Esophagus muscularis mucosa (tissue), 4 donors: ENCODE measurements around the gene PIK3CB. TPM values are rescaled to one million over a fixed set of nuclear protein-coding genes. Genes with fewer than 3 reads are reported as not detected.

Source experiments
- DNase-seq: peaks from one replicate; pipeline ENCODE4 v3.0.0-alpha.2; 2017; ENCODE audit errors: extremely low spot score
- H3K27ac ChIP-seq, 4 donors: fragments of 200-600 bp; sonication (generic); replicated peaks in 1 of 4; 1 replicate in 3 of 4; 2 replicates in 1 of 4; pipeline ENCODE4 v1.5.1; 2016 to 2019; ENCODE audit warnings: mild to moderate bottlenecking in 1 of 4
- H3K27me3 ChIP-seq, 4 donors: fragments of 200-600 bp; sonication (generic); one replicate each; pipeline versions ENCODE4 v1.5.1 to v1.6.0; 2016 to 2019
- H3K36me3 ChIP-seq, 4 donors: fragments of 200-600 bp; sonication (generic); one replicate each; pipeline ENCODE4 v1.5.1; 2016 to 2019
- H3K4me1 ChIP-seq, 4 donors: fragments of 200-600 bp; sonication (generic); one replicate each; pipeline ENCODE4 v1.5.1; 2016 to 2019
- H3K4me3 ChIP-seq, 4 donors: fragments of 200-600 bp; sonication (generic); 1 replicate in 2 of 4; 2 replicates in 2 of 4; pipeline ENCODE4 v1.5.1; 2016 to 2019; ENCODE audit warnings: mild to moderate bottlenecking in 4 of 4, moderate library complexity in 1 of 4
- H3K9me3 ChIP-seq, 4 donors: fragments of 200-600 bp; sonication (generic); 1 replicate in 3 of 4; 2 replicates in 1 of 4; pipeline ENCODE4 v1.5.1; 2016 to 2019
- CTCF ChIP-seq, 3 experiments: fragments of 200-600 bp in 2 of 3; fragments of 450-650 bp in 1 of 3; sonication (generic) in 2 of 3; IDR thresholded peaks; one replicate each; pipeline ENCODE4 v1.5.1; 2017 to 2019; ENCODE audit warnings: antibody characterized with exemption in 3 of 3, mild to moderate bottlenecking in 2 of 3, moderate library complexity in 1 of 3
- EP300 ChIP-seq: sonication (generic); formaldehyde crosslinking; IDR thresholded peaks from one replicate; pipeline ENCODE4 v1.6.1; 2017; ENCODE audit warnings: antibody characterized with exemption
- POLR2A ChIP-seq: fragments of 450-650 bp; IDR thresholded peaks from one replicate; pipeline ENCODE4 v1.6.1; 2017; ENCODE audit warnings: antibody characterized with exemption, moderate library complexity, mild to moderate bottlenecking, low read depth
- POLR2AphosphoS5 ChIP-seq, 2 donors: sonication (generic); formaldehyde crosslinking; IDR thresholded peaks; one replicate each; pipeline ENCODE4 v1.6.1; 2017; ENCODE audit warnings: antibody characterized with exemption in 2 of 2
- WGBS: methylation state at CpG from one replicate; pipeline ENCODE4 v1.1.5; 2018; 5-methylcytosine and 5-hydroxymethylcytosine counted together
- intact Hi-C: fragments of 100-400 bp; cut with DNase I; formaldehyde crosslinking; loops from one replicate; pipeline ENCODE4 v1.15.1; 2023
- total RNA-seq, 4 donors: library from RNA; depleted of rRNA; stranded (reverse); fragments of >200 nt; gene quantifications; one replicate each; pipeline versions ENCODE4 v1.1.0 to v1.2.1, GENCODE V29; 2016

PIK3CB gene
- total RNA-seq, 4 donors from 2014 or later: 32.1 to 42.7 (median 36.6) TPM

- H3K4me3 ChIP-seq: no peak overlapping the region
- H3K9me3 ChIP-seq: no peaks in the 10 kb centered on the region
- H3K27ac ChIP-seq: no peak overlapping the region
- peaks cover 0 to 34% (median 20%) of the 10 kb centered on the region in 4 donors for H3K36me3 ChIP-seq
- TF ChIP-seq EP300 (no peak), CTCF (IDR thresholded peaks at IDR 0.05) (no peak), POLR2AphosphoS5 (IDR thresholded peaks at IDR 0.05) (no peak)
- intact Hi-C loops: loop anchor here (10.0 kb wide), 2 partner anchors 95 to 145 kb away; partner anchors contain the start of genes CEP70 and PIK3CB
- peaks cover 0 to 9% (median 2%) of the 10 kb centered on the region in 4 donors for H3K4me1 ChIP-seq
- no peaks in the 10 kb centered on the region for H3K27me3 ChIP-seq
- no peak for DNase-seq
Observed at GRCh38 chr3:138690036-138690435, 144.7 kb downstream of the PIK3CB start.

GRCh38 chr3:138688871-138689299 is 145.8 kb downstream of the PIK3CB start:
- WGBS: 48% methylated on average over 4 of the region's 5 CpGs
- intact Hi-C loops: no loop called here
- H3K4me1 ChIP-seq: peaks cover 0 to 4% (median 0%) of the 10 kb centered on the region in 4 donors

GRCh38 chr3:138687236-138687635 is 147.5 kb downstream of the PIK3CB start:
- intact Hi-C loops: no loop called here
- no peaks in the 10 kb centered on the region for H3K9me3 ChIP-seq
- H3K27me3 ChIP-seq: no peaks in the 10 kb centered on the region
- no peak for DNase-seq
- H3K4me3 ChIP-seq: no peak overlapping the region
- peaks cover 0 to 45% (median 27%) of the 10 kb centered on the region in 4 donors for H3K36me3 ChIP-seq
- H3K27ac ChIP-seq: no peak overlapping the region
- 85% methylated on average over 1 of the region's 1 CpG for WGBS
- TF ChIP-seq CTCF (IDR thresholded peaks at IDR 0.05) (no peak), EP300 (no peak)
- peaks cover 0 to 4% (median 0%) of the 10 kb centered on the region in 4 donors for H3K4me1 ChIP-seq

More at GRCh38 chr3:138688871-138689299, 145.8 kb downstream of the PIK3CB start:
- no peak for DNase-seq
- H3K27me3 ChIP-seq: no peaks in the 10 kb centered on the region
- H3K9me3 ChIP-seq: no peaks in the 10 kb centered on the region
- H3K36me3 ChIP-seq: peaks cover 0 to 38% (median 16%) of the 10 kb centered on the region in 4 donors
- H3K4me3 ChIP-seq: no peak overlapping the region
- TF ChIP-seq POLR2A: no peak
- no peak for TF ChIP-seq CTCF (IDR thresholded peaks at IDR 0.05)
- TF ChIP-seq POLR2AphosphoS5 (IDR thresholded peaks at IDR 0.05): no peak
- no peak for TF ChIP-seq EP300
- no peak overlapping the region for H3K27ac ChIP-seq

- intact Hi-C loops: no loop called here
- Histone ChIP-seq H3K4me3 (no peak overlapping the region), H3K27ac (peak overlapping the region in 1 of 4 donors; percentile 27), H3K36me3 (peaks cover 0 to 49% (median 30%) of the 10 kb centered on the region in 4 donors), H3K27me3 (no peaks in the 10 kb centered on the region), H3K4me1 (peaks cover 0 to 4% (median 0%) of the 10 kb centered on the region in 4 donors), H3K9me3 (no peaks in the 10 kb centered on the region)
- no peak for DNase-seq
- TF ChIP-seq CTCF (IDR thresholded peaks at IDR 0.05) (no peak), EP300 (no peak), POLR2AphosphoS5 (IDR thresholded peaks at IDR 0.05) (no peak), POLR2A (no peak)
Observed at GRCh38 chr3:138686771-138687221, 147.9 kb downstream of the PIK3CB start.

- intact Hi-C loops: no loop called here
- peaks cover 0 to 4% (median 0%) of the 10 kb centered on the region in 4 donors for H3K4me1 ChIP-seq
- TF ChIP-seq POLR2AphosphoS5 (IDR thresholded peaks at IDR 0.05): no peak
- no peak for TF ChIP-seq POLR2A
- no peak for TF ChIP-seq EP300
- TF ChIP-seq CTCF (IDR thresholded peaks at IDR 0.05): no peak
- H3K9me3 ChIP-seq: no peaks in the 10 kb centered on the region
- no peak overlapping the region for H3K27ac ChIP-seq
- H3K4me3 ChIP-seq: no peak overlapping the region
- 91% methylated on average over 4 of the region's 4 CpGs for WGBS
- DNase-seq: no peak
- H3K36me3 ChIP-seq: peaks cover 0 to 60% (median 32%) of the 10 kb centered on the region in 4 donors
- H3K27me3 ChIP-seq: no peaks in the 10 kb centered on the region
Observed at GRCh38 chr3:138684396-138684795, 150.3 kb downstream of the PIK3CB start.
